HG03354 (cell line): Measurements from ENCODE around the gene MTO1.
"Not testable (repeated sequence)": the region's sequence is repeated elsewhere in the genome, so short reads cannot be mapped to it uniquely, and the experiment has no call there.

Experiments used
- ATAC-seq: cut with Tn5 transposase; IDR thresholded peaks from one replicate; pipeline ENCODE4 v1.9.1; 2021; ENCODE audit warnings: mild to moderate bottlenecking; ENCODE audit not compliant: unreplicated experiment, poor library complexity, severe bottlenecking

Gene MTO1

GRCh38 chr6:73461537-73462350 is at the start of gene MTO1:
MTO1 (plus strand) TSS chr6:73461737; CDS start chr6:73461855, 118 bp downstream.
- ATAC-seq: peak; percentile 97

- no peak for ATAC-seq
These were observed 48.4 kb upstream of the MTO1 start for GRCh38 chr6:73413102-73413501.

GRCh38 chr6:73418081-73418741 is 43.3 kb upstream of the MTO1 start:
- no peak for ATAC-seq

- ATAC-seq: no peak
These were observed 40.0 kb upstream of the MTO1 start for GRCh38 chr6:73421534-73421933.

- ATAC-seq: no peak
These were observed 26.3 kb upstream of the MTO1 start for GRCh38 chr6:73435236-73435635.

- no peak for ATAC-seq
These were observed 18.0 kb upstream of the MTO1 start for GRCh38 chr6:73443555-73443954.

- ATAC-seq: peak; percentile 79
These were observed 10.1 kb upstream of the MTO1 start for GRCh38 chr6:73451223-73452106.

- peak; percentile 60 for ATAC-seq
These were observed 9.5 kb upstream of the MTO1 start, which contains the start of gene CGAS for GRCh38 chr6:73452107-73452461. CGAS (minus strand) TSS chr6:73452297; CDS start chr6:73452181, 116 bp downstream.

GRCh38 chr6:73455865-73456629 is 5.5 kb upstream of the MTO1 start:
- no peak for ATAC-seq

- not testable (repeated sequence) for ATAC-seq
These were observed 2.1 kb upstream of the MTO1 start for GRCh38 chr6:73459474-73459873.

- no peak for ATAC-seq
These were observed 1.5 kb upstream of the MTO1 start for GRCh38 chr6:73460056-73460455.

GRCh38 chr6:73471686-73472290 is 10.3 kb downstream of the MTO1 start:
- ATAC-seq: peak; percentile 97

GRCh38 chr6:73476723-73477122 is 15.2 kb downstream of the MTO1 start:
- ATAC-seq: no peak

- ATAC-seq: no peak
These were observed 15.9 kb downstream of the MTO1 start for GRCh38 chr6:73477407-73477806.

- no peak for ATAC-seq
These were observed 20.4 kb downstream of the MTO1 start for GRCh38 chr6:73481969-73482368.

GRCh38 chr6:73484438-73484837 is 22.9 kb downstream of the MTO1 start:
- no peak for ATAC-seq

- ATAC-seq: no peak
These were observed 25.9 kb downstream of the MTO1 start for GRCh38 chr6:73487473-73487872.

- ATAC-seq: no peak
These were observed 29.8 kb downstream of the MTO1 start for GRCh38 chr6:73491377-73491776.

GRCh38 chr6:73497915-73498314 is 36.4 kb downstream of the MTO1 start:
- no peak for ATAC-seq
